ENCODE data around the gene LIG3.

GRCh38 chr17:35019386-35020179, 39.3 kb downstream of the LIG3 start:
- TF ChIP-seq CTCF (IDR thresholded peaks at IDR 0.05; ENCODE audit: low read depth, low read length, poor library complexity, severe bottlenecking) = no peak
- no peak for TF ChIP-seq EZH2phosphoT487 (IDR thresholded peaks at IDR 0.05; ENCODE audit: borderline replicate concordance, low read length)
